Measurements from ENCODE around the gene ZNF527.

ZNF527 gene

DNA sequence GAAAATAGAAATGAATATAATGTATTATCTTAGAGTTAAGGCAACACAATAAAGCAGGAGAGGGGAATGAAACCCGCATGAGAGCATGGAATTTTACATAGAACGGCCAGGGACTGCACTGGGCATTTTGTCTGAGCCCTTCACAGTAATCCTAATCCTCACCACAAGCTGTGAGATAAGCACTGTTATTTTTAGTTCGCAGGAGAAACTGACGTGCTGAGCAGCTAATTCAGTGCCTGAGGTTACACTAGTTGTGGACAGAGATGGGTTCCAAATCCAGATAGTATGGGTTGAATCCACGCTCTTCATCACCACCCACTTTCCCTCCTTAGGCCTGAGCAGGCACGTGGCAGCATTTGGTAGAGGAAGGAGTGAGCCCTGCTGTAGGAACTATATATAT, 24.8 kb upstream of the ZNF527 start:
- no peak for DNase-seq (ENCODE audit: low read depth in 1 of 2, low spot score in 1 of 2)
- Histone ChIP-seq H3K27ac (replicated peaks) (no peak overlapping the region), H3K27me3 (ENCODE audit: insufficient read depth, poor library complexity, severe bottlenecking) (no peaks in the 10 kb centered on the region), H3K4me3 (replicated peaks; ENCODE audit: insufficient read depth, low read length) (no peak overlapping the region)
- TF ChIP-seq, protein P1, sequence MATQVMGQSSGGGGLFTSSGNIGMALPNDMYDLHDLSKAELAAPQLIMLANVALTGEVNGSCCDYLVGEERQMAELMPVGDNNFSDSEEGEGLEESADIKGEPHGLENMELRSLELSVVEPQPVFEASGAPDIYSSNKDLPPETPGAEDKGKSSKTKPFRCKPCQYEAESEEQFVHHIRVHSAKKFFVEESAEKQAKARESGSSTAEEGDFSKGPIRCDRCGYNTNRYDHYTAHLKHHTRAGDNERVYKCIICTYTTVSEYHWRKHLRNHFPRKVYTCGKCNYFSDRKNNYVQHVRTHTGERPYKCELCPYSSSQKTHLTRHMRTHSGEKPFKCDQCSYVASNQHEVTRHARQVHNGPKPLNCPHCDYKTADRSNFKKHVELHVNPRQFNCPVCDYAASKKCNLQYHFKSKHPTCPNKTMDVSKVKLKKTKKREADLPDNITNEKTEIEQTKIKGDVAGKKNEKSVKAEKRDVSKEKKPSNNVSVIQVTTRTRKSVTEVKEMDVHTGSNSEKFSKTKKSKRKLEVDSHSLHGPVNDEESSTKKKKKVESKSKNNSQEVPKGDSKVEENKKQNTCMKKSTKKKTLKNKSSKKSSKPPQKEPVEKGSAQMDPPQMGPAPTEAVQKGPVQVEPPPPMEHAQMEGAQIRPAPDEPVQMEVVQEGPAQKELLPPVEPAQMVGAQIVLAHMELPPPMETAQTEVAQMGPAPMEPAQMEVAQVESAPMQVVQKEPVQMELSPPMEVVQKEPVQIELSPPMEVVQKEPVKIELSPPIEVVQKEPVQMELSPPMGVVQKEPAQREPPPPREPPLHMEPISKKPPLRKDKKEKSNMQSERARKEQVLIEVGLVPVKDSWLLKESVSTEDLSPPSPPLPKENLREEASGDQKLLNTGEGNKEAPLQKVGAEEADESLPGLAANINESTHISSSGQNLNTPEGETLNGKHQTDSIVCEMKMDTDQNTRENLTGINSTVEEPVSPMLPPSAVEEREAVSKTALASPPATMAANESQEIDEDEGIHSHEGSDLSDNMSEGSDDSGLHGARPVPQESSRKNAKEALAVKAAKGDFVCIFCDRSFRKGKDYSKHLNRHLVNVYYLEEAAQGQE (IDR thresholded peaks at IDR 0.05; ENCODE audit: insufficient replicate concordance, low read depth), result no peak
- TF ChIP-seq SPI1 (IDR thresholded peaks at IDR 0.05; ENCODE audit: borderline replicate concordance, low read depth), result no peak
- no peak for TF ChIP-seq POLR2AphosphoS5 (IDR thresholded peaks at IDR 0.05; ENCODE audit: low read depth)
- TF ChIP-seq GABPA (IDR thresholded peaks at IDR 0.05; ENCODE audit: low read depth), result no peak
- TF ChIP-seq, protein P2, sequence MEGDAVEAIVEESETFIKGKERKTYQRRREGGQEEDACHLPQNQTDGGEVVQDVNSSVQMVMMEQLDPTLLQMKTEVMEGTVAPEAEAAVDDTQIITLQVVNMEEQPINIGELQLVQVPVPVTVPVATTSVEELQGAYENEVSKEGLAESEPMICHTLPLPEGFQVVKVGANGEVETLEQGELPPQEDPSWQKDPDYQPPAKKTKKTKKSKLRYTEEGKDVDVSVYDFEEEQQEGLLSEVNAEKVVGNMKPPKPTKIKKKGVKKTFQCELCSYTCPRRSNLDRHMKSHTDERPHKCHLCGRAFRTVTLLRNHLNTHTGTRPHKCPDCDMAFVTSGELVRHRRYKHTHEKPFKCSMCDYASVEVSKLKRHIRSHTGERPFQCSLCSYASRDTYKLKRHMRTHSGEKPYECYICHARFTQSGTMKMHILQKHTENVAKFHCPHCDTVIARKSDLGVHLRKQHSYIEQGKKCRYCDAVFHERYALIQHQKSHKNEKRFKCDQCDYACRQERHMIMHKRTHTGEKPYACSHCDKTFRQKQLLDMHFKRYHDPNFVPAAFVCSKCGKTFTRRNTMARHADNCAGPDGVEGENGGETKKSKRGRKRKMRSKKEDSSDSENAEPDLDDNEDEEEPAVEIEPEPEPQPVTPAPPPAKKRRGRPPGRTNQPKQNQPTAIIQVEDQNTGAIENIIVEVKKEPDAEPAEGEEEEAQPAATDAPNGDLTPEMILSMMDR (IDR thresholded peaks at IDR 0.05; ENCODE audit: insufficient read depth, low read length), result no peak

DNA sequence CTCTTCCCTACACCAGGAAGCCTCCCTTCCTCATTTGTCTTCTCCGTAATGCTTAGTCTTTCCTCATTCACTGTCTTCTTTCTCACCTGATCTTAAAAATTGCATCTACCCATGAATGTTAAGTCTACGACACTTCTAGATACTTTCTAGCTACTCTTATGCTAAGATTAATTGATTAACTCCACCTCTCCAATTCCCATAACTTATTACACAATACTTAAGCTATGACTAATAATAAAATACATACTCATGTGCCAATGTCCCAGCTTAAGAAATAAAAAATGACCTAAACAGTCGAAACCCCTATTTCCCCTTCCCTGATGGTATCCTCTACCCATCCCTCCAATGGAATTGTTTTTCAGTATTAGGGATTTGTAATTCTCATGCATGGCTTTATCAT, 22.8 kb upstream of the ZNF527 start:
- TF ChIP-seq SPI1 (IDR thresholded peaks at IDR 0.05; ENCODE audit: borderline replicate concordance, low read depth) (no peak), GABPA (IDR thresholded peaks at IDR 0.05; ENCODE audit: low read depth) (no peak), POLR2AphosphoS5 (IDR thresholded peaks at IDR 0.05; ENCODE audit: low read depth) (no peak)
- TF ChIP-seq, protein P1 (IDR thresholded peaks at IDR 0.05; ENCODE audit: insufficient replicate concordance, low read depth), result no peak
- TF ChIP-seq, protein P2 (IDR thresholded peaks at IDR 0.05; ENCODE audit: insufficient read depth, low read length), result no peak
- H3K27ac ChIP-seq (replicated peaks), result no peak overlapping the region
- no peaks in the 10 kb centered on the region for H3K27me3 ChIP-seq (ENCODE audit: insufficient read depth, poor library complexity, severe bottlenecking)
- DNase-seq (ENCODE audit: low read depth in 1 of 2, low spot score in 1 of 2), result no peak
- H3K4me3 ChIP-seq (replicated peaks; ENCODE audit: insufficient read depth, low read length), result no peak overlapping the region

DNA sequence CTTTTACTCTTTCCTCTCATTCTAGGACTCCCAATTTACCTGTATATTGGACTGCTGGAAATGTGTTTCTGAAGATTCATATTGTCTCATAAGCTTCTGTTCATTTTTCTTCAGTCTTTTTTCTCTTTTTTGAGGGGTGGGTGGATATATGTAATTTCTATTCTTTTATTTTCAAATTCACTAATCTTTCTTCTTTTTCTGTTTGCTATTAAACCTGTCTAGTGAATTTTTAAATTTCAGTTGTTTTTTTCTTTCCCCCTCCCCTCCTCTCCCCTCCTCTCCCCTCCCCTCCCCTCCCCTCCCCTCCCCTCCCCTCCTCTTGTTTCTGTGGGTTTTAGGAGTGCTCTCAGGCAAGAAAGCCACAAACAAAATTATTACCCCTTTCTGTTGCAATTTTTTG, 16.9 kb upstream of the ZNF527 start:
- TF ChIP-seq POLR2AphosphoS5 (IDR thresholded peaks at IDR 0.05; ENCODE audit: low read depth), result no peak
- TF ChIP-seq, protein P2 (IDR thresholded peaks at IDR 0.05; ENCODE audit: insufficient read depth, low read length), result no peak
- TF ChIP-seq GABPA (IDR thresholded peaks at IDR 0.05; ENCODE audit: low read depth), result no peak
- TF ChIP-seq, protein P1 (IDR thresholded peaks at IDR 0.05; ENCODE audit: insufficient replicate concordance, low read depth), result no peak
- TF ChIP-seq SPI1 (IDR thresholded peaks at IDR 0.05; ENCODE audit: borderline replicate concordance, low read depth), result no peak
- Histone ChIP-seq H3K27ac (replicated peaks) (no peak overlapping the region), H3K27me3 (ENCODE audit: insufficient read depth, poor library complexity, severe bottlenecking) (no peaks in the 10 kb centered on the region), H3K4me3 (replicated peaks; ENCODE audit: insufficient read depth, low read length) (no peak overlapping the region)
- no peak for DNase-seq (ENCODE audit: low read depth in 1 of 2, low spot score in 1 of 2)
